ENCODE measurements around the gene MYRIP. TPM values are rescaled to one million over a fixed set of nuclear protein-coding genes. Genes with fewer than 3 reads are reported as not detected.
"Not testable (repeated sequence)": the region's sequence is repeated elsewhere in the genome, so short reads cannot be mapped to it uniquely, and the experiment has no call there.

The MYRIP gene
- total RNA-seq, 2 donors from 2014 or later = 4.2 to 7.1 TPM

DNA sequence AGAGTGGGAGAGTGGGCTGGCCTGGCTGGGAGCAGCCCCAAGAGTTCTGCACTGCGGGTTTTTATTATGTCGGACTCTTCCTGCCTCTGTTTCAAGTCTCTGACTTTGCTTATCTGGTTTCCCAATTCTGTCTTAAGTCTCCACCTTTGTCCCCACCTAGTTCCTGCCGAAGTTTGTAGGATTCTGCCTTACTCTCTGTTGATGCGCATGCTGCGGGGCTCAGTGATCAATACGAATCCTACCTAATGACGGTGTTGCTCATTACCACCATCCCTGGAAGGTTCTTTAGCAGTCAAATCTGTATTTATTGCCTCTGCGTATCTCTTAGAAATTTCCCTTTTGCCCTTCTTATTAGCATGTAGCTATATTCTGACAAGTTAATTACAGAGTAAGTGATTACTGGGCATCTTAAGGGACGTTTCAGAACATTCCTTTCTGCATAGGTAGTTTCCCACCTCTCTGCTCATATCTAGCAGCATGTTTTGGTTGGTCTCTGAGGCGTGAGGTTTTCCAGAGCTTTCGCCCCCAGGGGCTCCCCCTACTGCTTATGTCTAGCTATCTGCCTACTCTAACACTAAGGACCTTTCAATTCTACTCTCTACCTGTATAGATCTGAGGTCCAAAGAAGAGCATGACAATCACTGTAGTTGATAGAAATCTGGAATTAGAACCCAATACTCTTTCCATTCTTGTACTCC is 264.1 kb downstream of the MYRIP start:
- Histone ChIP-seq H3K9me3 (no peaks in the 10 kb centered on the region), H3K4me3 (no peak overlapping the region), H3K4me1 (no peaks in the 10 kb centered on the region), H3K27ac (no peak overlapping the region), H3K36me3 (no peaks in the 10 kb centered on the region), H3K27me3 (no peaks in the 10 kb centered on the region)
- no peak for DNase-seq (ENCODE audit: low spot score)
- TF ChIP-seq CTCF (IDR thresholded peaks at IDR 0.05) = no peak

GRCh38 chr3:40077139-40077538 is 267.7 kb downstream of the MYRIP start:
- not testable (repeated sequence) for H3K36me3 ChIP-seq; H3K4me1 ChIP-seq; H3K4me3 ChIP-seq; H3K27me3 ChIP-seq; H3K27ac ChIP-seq; DNase-seq (ENCODE audit: low spot score); H3K9me3 ChIP-seq

- H3K4me3 ChIP-seq; H3K9me3 ChIP-seq; H3K27me3 ChIP-seq; DNase-seq (ENCODE audit: low spot score); H3K4me1 ChIP-seq; H3K36me3 ChIP-seq; H3K27ac ChIP-seq: not testable (repeated sequence)
Observed at GRCh38 chr3:40077828-40078492, 268.6 kb downstream of the MYRIP start.

GRCh38 chr3:40078590-40078989 is 269.2 kb downstream of the MYRIP start:
- no peak for TF ChIP-seq CTCF (IDR thresholded peaks at IDR 0.05)
- Histone ChIP-seq H3K27me3 (no peaks in the 10 kb centered on the region), H3K9me3 (peaks cover 0 to 5% of the 10 kb centered on the region in 2 donors), H3K4me3 (no peak overlapping the region), H3K36me3 (no peaks in the 10 kb centered on the region), H3K27ac (no peak overlapping the region), H3K4me1 (no peaks in the 10 kb centered on the region)
- DNase-seq (ENCODE audit: low spot score) = no peak

GRCh38 chr3:40079203-40079846 is 269.9 kb downstream of the MYRIP start:
- Histone ChIP-seq H3K27me3 (no peaks in the 10 kb centered on the region), H3K27ac (no peak overlapping the region), H3K36me3 (no peaks in the 10 kb centered on the region), H3K4me1 (no peaks in the 10 kb centered on the region), H3K4me3 (no peak overlapping the region), H3K9me3 (peaks cover 0 to 5% of the 10 kb centered on the region in 2 donors)
- TF ChIP-seq CTCF (IDR thresholded peaks at IDR 0.05) = no peak
- no peak for DNase-seq (ENCODE audit: low spot score)

- Histone ChIP-seq H3K9me3 (peaks cover 0 to 5% of the 10 kb centered on the region in 2 donors), H3K27me3 (no peaks in the 10 kb centered on the region), H3K4me1 (no peaks in the 10 kb centered on the region), H3K4me3 (no peak overlapping the region), H3K36me3 (no peaks in the 10 kb centered on the region), H3K27ac (no peak overlapping the region)
- TF ChIP-seq CTCF (IDR thresholded peaks at IDR 0.05) = no peak
- no peak for DNase-seq (ENCODE audit: low spot score)
Observed at GRCh38 chr3:40079847-40080240, 270.4 kb downstream of the MYRIP start.

Data from right atrium auricular region (tissue), 2 donors.